B cell (primary cell): ENCODE measurements around the gene TECPR2.

Experiments used
- CTCF ChIP-seq: fragments of 200-600 bp; IDR thresholded peaks from one replicate; pipeline ENCODE4 v1.8.0; 2022; ENCODE audit warnings: antibody characterized with exemption, mild to moderate bottlenecking
- EZH2 ChIP-seq: IDR thresholded peaks from 2 replicates; pipeline ENCODE4 v1.6.1; 2012; ENCODE audit warnings: borderline replicate concordance, low read depth, mild to moderate bottlenecking, moderate library complexity, low read length; ENCODE audit not compliant: insufficient read depth, poor library complexity, severe bottlenecking

GRCh38 chr14:102316743-102317563 is 45.8 kb upstream of the TECPR2 start:
- peak; percentile 78 for TF ChIP-seq CTCF
- TF ChIP-seq EZH2, result no peak
